Brain microvascular endothelial cell (primary cell): ENCODE measurements around the gene GSTM5.
A peak's percentile ranks its signal among the peaks of the same experiment; 100 is the strongest.
"Not testable (repeated sequence)": the region's sequence is repeated elsewhere in the genome, so short reads cannot be mapped to it uniquely, and the experiment has no call there.

Experiments used
- DNase-seq: peaks from one replicate; pipeline ENCODE4 v3.0.0-alpha.2; 2020
- H3K27ac ChIP-seq: fragments of 250-450 bp; sonication (Bioruptor Pico); 2 replicates; pipeline ENCODE4 v1.5.1; 2020; ENCODE audit warnings: mild to moderate bottlenecking, moderate library complexity
- H3K27me3 ChIP-seq: fragments of 250-450 bp; sonication (Bioruptor Pico); replicated peaks from 2 replicates; pipeline ENCODE4 v1.5.1; 2020; ENCODE audit warnings: mild to moderate bottlenecking
- H3K36me3 ChIP-seq: fragments of 250-450 bp; sonication (Bioruptor Pico); replicated peaks from 2 replicates; pipeline ENCODE4 v1.5.1; 2020; ENCODE audit warnings: mild to moderate bottlenecking
- H3K4me3 ChIP-seq: 2 replicates; pipeline ENCODE4 v1.5.1; 2011; ENCODE audit warnings: low read depth, mild to moderate bottlenecking, control low read depth, low read length, moderate library complexity
- CTCF ChIP-seq: IDR thresholded peaks from 2 replicates; pipeline ENCODE4 v1.5.1; 2011; ENCODE audit warnings: low read depth, mild to moderate bottlenecking, moderate library complexity, low read length, control low read depth, inconsistent platforms; ENCODE audit errors: missing control alignments
- in situ Hi-C: cut with HindIII; loops from 2 replicates; pipeline ENCODE4 v1.10.0; 2017; ENCODE audit warnings: low sequenced_read_pairs, low pct_ligation_motif_present

Gene GSTM5

GRCh38 chr1:109671067-109671466 lies 41.0 kb upstream of the GSTM5 start:
- H3K36me3 ChIP-seq, result no peaks in the 10 kb centered on the region
- H3K27ac ChIP-seq, result no peak overlapping the region
- no peak for DNase-seq
- no peaks in the 10 kb centered on the region for H3K27me3 ChIP-seq
- in situ Hi-C loops, result no loop called here
- no peak overlapping the region for H3K4me3 ChIP-seq
- TF ChIP-seq CTCF, result no peak

GRCh38 chr1:109673861-109674260 lies 38.2 kb upstream of the GSTM5 start:
- DNase-seq, H3K27ac ChIP-seq, H3K4me3 ChIP-seq, in situ Hi-C loops, H3K27me3 ChIP-seq, H3K36me3 ChIP-seq: not testable (repeated sequence)

DNA sequence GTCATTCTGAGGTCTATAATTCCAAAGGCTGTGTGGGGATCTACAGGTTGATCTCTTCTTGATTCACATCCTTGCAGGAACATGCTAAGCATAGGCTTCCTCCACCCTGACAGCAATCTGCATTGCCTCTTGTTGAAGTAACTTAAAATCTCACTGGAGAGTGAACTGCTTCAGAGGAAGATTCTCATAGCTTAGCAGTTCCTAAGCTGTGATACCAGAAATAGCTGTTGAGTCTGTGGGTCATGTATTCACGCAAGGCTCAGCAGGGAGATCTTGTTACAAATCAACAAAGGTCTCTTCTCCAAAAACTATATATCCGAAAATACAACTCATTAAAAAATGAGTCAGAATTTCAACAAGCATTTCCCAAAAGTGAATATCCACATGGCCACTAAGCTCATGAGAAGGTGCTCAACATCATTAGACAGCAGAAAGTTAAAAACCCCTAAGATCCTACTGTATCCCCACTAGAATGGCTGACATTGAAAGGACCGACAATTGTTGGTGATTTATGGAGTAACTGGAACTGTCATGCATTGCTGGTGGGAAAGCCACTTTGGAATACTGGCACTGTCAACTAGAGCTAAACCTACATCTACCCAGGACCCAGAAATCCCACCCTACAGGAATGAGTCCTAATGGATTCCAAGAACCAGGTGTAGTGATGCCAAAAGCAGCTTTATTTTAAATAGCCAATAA lies 35.2 kb upstream of the GSTM5 start:
- H3K36me3 ChIP-seq, H3K27me3 ChIP-seq, DNase-seq, in situ Hi-C loops, H3K27ac ChIP-seq, H3K4me3 ChIP-seq: not testable (repeated sequence)

- Histone ChIP-seq H3K27ac (no peak overlapping the region), H3K4me3 (no peak overlapping the region), H3K27me3 (no peaks in the 10 kb centered on the region), H3K36me3 (no peaks in the 10 kb centered on the region)
- no peak for DNase-seq
- in situ Hi-C loops, result no loop called here
- TF ChIP-seq CTCF, result no peak
Observed at GRCh38 chr1:109677459-109677858, 34.6 kb upstream of the GSTM5 start.

- H3K4me3 ChIP-seq, in situ Hi-C loops, H3K27me3 ChIP-seq, H3K36me3 ChIP-seq, DNase-seq, H3K27ac ChIP-seq: not testable (repeated sequence)
Observed at GRCh38 chr1:109678637-109679036, 33.4 kb upstream of the GSTM5 start.

- DNase-seq, H3K27ac ChIP-seq, H3K36me3 ChIP-seq, in situ Hi-C loops, H3K27me3 ChIP-seq, H3K4me3 ChIP-seq: not testable (repeated sequence)
Observed at GRCh38 chr1:109684777-109685176, 27.3 kb upstream of the GSTM5 start.

DNA sequence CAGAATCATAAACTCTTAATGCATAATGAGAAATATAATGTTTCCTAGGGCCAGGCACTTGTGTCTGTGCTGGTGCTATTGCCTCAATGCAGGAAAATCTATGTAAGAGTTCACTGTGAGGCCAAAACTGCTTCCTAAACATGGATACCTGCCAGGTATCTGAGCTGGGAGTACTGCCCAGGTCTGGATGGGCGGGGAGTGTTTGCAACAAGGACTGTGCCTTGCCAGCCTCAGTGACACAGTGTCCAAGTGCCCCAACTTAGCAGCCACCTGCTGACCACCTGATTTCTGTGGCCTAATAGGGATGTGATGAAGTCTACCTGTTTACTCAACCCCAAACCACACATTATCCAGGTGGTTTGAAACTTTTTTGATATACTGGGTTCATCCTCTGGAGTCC lies 26.7 kb upstream of the GSTM5 start:
- H3K4me3 ChIP-seq, H3K27me3 ChIP-seq, H3K36me3 ChIP-seq, H3K27ac ChIP-seq, DNase-seq, in situ Hi-C loops: not testable (repeated sequence)

GRCh38 chr1:109685890-109686289 lies 26.2 kb upstream of the GSTM5 start:
- H3K4me3 ChIP-seq, in situ Hi-C loops, H3K27me3 ChIP-seq, H3K27ac ChIP-seq, H3K36me3 ChIP-seq, DNase-seq: not testable (repeated sequence)

DNA sequence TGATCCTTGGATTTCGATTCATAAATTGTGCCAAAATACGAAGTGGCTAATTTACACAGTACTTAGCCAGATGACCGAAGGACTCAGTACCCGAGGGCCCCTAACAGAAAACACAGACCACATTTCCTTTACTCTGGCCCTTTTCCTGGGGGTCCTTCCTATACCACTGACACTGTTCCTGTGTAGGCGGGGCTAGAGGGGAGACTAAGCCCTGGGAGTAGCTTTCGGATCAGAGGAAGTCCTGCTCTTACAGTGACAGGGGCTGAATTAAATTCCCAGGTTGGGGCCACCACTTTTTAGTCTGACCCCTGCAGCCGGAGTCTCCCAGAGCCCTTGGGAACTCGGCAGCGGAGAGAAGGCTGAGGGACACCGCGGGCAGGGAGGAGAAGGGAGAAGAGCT lies 24.9 kb upstream of the GSTM5 start:
- H3K27me3 ChIP-seq, H3K36me3 ChIP-seq, H3K27ac ChIP-seq, DNase-seq, in situ Hi-C loops: not testable (repeated sequence)
- peak overlapping the region; percentile 60 for H3K4me3 ChIP-seq
